Measurements from ENCODE around the gene SPINDOC. TPM values are rescaled to one million over a fixed set of nuclear protein-coding genes. Genes with fewer than 3 reads are reported as not detected.
A peak's percentile ranks its signal among the peaks of the same experiment; 100 is the strongest.

Gene SPINDOC
- polyA plus RNA-seq, 1 of the 3 experiments (the other 2 are of a cell fraction): 45.0 TPM

GRCh38 chr11:63845303-63845702, 32.0 kb downstream of the SPINDOC start:
- CTCF ChIA-PET: interaction anchor here (1.0 to 1.7 kb wide), 5 partner anchors 15 to 101 kb away, joined by 3 to 8 read pairs (median 4); no protein-coding TSS in a partner anchor
- Histone ChIP-seq H3K79me2 (ENCODE audit: insufficient read depth) (peaks cover 100% of the 10 kb centered on the region), H3F3A (replicated peaks; ENCODE audit: insufficient read depth) (peaks cover 21% of the 10 kb centered on the region), H4K20me1 (ENCODE audit: insufficient read depth) (peaks cover 88% of the 10 kb centered on the region), H3K4me3 (ENCODE audit: low read depth in 2 of 2, low read length in 1 of 2) (no peak overlapping the region), H3K27me3 (ENCODE audit: insufficient read depth) (no peaks in the 10 kb centered on the region), H3K9me2 (no peaks in the 10 kb centered on the region), H3K36me3 (replicated peaks in 1 of 2; ENCODE audit: control insufficient read depth in 1 of 2, insufficient read depth in 2 of 2, low read length in 1 of 2) (peaks cover 12 to 16% of the 10 kb centered on the region in 2 experiments), H2AFZ (ENCODE audit: low read depth) (no peak overlapping the region), H3K9ac (no peak overlapping the region), H3K9me3 (no peaks in the 10 kb centered on the region), H3K4me2 (peak overlapping the region; percentile 40; the same call in 1 of the 2 replicates), H3K4me1 (ENCODE audit: control insufficient read depth in 1 of 2, insufficient read depth in 2 of 2, low read depth in 1 of 2, low read length in 1 of 2) (peaks cover 14 to 22% of the 10 kb centered on the region in 2 experiments; a peak in 3 of 4 replicates), H3K27ac (ENCODE audit: low read depth in 2 of 2, low read length in 1 of 2) (peak overlapping the region in 1 of 2 experiments; percentile 54; a peak in 2 of 4 replicates)
- no peak for DNase-seq
- no peak for TF ChIP-seq TCF12 (IDR thresholded peaks at IDR 0.05)
- peak; percentile 39; the same call in 1 of the 2 replicates for TF ChIP-seq FOSL2 (IDR thresholded peaks at IDR 0.05; ENCODE audit: borderline replicate concordance, low read depth)
- TF ChIP-seq FOXM1 (IDR thresholded peaks at IDR 0.05; ENCODE audit: low read depth): no peak
- 51% methylated on average over 2 of the region's 2 CpGs for whole genome bisulfite sequencing (ENCODE audit: low lambda C conversion rate)
- POLR2A ChIA-PET: no interaction called here

- H3K9me3 ChIP-seq: no peaks in the 10 kb centered on the region
- CTCF ChIA-PET: interaction anchor here (1.0 kb wide), 1 partner anchor 26 kb away, joined by 3 read pairs; no protein-coding TSS in a partner anchor
- DNase-seq: no peak
- H3K27ac ChIP-seq (ENCODE audit: low read depth in 2 of 2, low read length in 1 of 2): peak overlapping the region in 1 of 2 experiments; percentile 54; a peak in 1 of 4 replicates
- no peak overlapping the region for H3K4me3 ChIP-seq (ENCODE audit: low read depth in 2 of 2, low read length in 1 of 2)
- peaks cover 8 to 22% of the 10 kb centered on the region in 2 experiments; a peak in 3 of 4 replicates for H3K4me1 ChIP-seq (ENCODE audit: control insufficient read depth in 1 of 2, insufficient read depth in 2 of 2, low read depth in 1 of 2, low read length in 1 of 2)
- POLR2A ChIA-PET: no interaction called here
- no peak for TF ChIP-seq NFIC (IDR thresholded peaks at IDR 0.05; ENCODE audit: borderline replicate concordance)
- TF ChIP-seq JUND (IDR thresholded peaks at IDR 0.05): no peak
- no peak for TF ChIP-seq SIN3A (IDR thresholded peaks at IDR 0.05; ENCODE audit: borderline replicate concordance, low read depth, low read length)
- no peak for TF ChIP-seq GABPA (IDR thresholded peaks at IDR 0.05; ENCODE audit: low read depth)
- no peak for TF ChIP-seq NRF1 (IDR thresholded peaks at IDR 0.05; ENCODE audit: low read depth, low read length)
- TF ChIP-seq RXRA (IDR thresholded peaks at IDR 0.05; ENCODE audit: borderline replicate concordance, low read depth): no peak
- no peak for TF ChIP-seq ZBTB33 (IDR thresholded peaks at IDR 0.05; ENCODE audit: borderline replicate concordance, low read depth)
- TF ChIP-seq MEF2A (IDR thresholded peaks at IDR 0.05; ENCODE audit: borderline replicate concordance, low read depth): no peak
- no peak for TF ChIP-seq EP300 (IDR thresholded peaks at IDR 0.05; ENCODE audit: borderline replicate concordance in 1 of 2, low read depth in 1 of 2, low read length in 1 of 2)
- TF ChIP-seq USF1 (IDR thresholded peaks at IDR 0.05; ENCODE audit: borderline replicate concordance, low read depth): no peak
- no peak for TF ChIP-seq PBX3 (IDR thresholded peaks at IDR 0.05)
- no peak for TF ChIP-seq RFX5 (IDR thresholded peaks at IDR 0.05; ENCODE audit: low read length)
- no peak for TF ChIP-seq TEAD4 (IDR thresholded peaks at IDR 0.05; ENCODE audit: borderline replicate concordance, insufficient read depth)
- TF ChIP-seq FOSL2 (IDR thresholded peaks at IDR 0.05; ENCODE audit: borderline replicate concordance, low read depth): no peak
- H2AFZ ChIP-seq (ENCODE audit: low read depth): no peak overlapping the region
- H3K9ac ChIP-seq: no peak overlapping the region
- H3K79me2 ChIP-seq (ENCODE audit: insufficient read depth): peaks cover 100% of the 10 kb centered on the region
- 98% methylated on average over 7 of the region's 7 CpGs for WGBS (ENCODE audit: low lambda C conversion rate)
- no peaks in the 10 kb centered on the region for H3K9me2 ChIP-seq
- no peaks in the 10 kb centered on the region for H3K27me3 ChIP-seq (ENCODE audit: insufficient read depth)
- peaks cover 88% of the 10 kb centered on the region for H4K20me1 ChIP-seq (ENCODE audit: insufficient read depth)
- H3F3A ChIP-seq (replicated peaks; ENCODE audit: insufficient read depth): peaks cover 21% of the 10 kb centered on the region
- peaks cover 12 to 16% of the 10 kb centered on the region in 2 experiments for H3K36me3 ChIP-seq (replicated peaks in 1 of 2; ENCODE audit: control insufficient read depth in 1 of 2, insufficient read depth in 2 of 2, low read length in 1 of 2)
- peak overlapping the region; percentile 40; the same call in 1 of the 2 replicates for H3K4me2 ChIP-seq
These were observed 32.7 kb downstream of the SPINDOC start for GRCh38 chr11:63845911-63846310.
